Measurements from ENCODE around the gene STEEP1. TPM values are rescaled to one million over a fixed set of nuclear protein-coding genes. Genes with fewer than 3 reads are reported as not detected.

Gene STEEP1
- total and polyA plus RNA-seq, 10 of the 15 experiments (the other 5 are each of a cell fraction or from before 2014, with no cell fraction given): 15.1 to 53.8 (median 26.0) TPM

GRCh38 chrX:119488749-119489148, 76.5 kb downstream of the STEEP1 start:
- under 1% methylated on average over 8 of the region's 8 CpGs for WGBS (ENCODE audit: insufficient coverage, insufficient replicate concordance, low lambda C conversion rate, missing lambda C conversion rate)
- SMC1A ChIA-PET (ENCODE audit: uncharacterized antibody, unreplicated experiment): interaction anchor here (0.7 to 2.9 kb wide), 5 partner anchors 9 to 241 kb away, joined by 3 to 10 read pairs (median 7); no protein-coding TSS in a partner anchor
- in situ Hi-C loops (cut with MboI): no loop called here
- no peak overlapping the region for H3K4me3 ChIP-seq
- RAD21 ChIA-PET (ENCODE audit: unreplicated experiment): interaction anchor here (1.1 to 2.7 kb wide), 4 partner anchors 12 to 245 kb away, joined by 3 to 16 read pairs (median 4); no protein-coding TSS in a partner anchor
- no peak for FAIRE-seq
- H3K27me3 ChIP-seq (replicated peaks in 1 of 2; ENCODE audit: control insufficient read depth in 2 of 2, insufficient read depth in 2 of 2, low read length in 1 of 2): no peaks in the 10 kb centered on the region
- no peak overlapping the region for H2AFZ ChIP-seq (ENCODE audit: control insufficient read depth, low read depth, low read length)
- H3K27ac ChIP-seq (ENCODE audit: control insufficient read depth, insufficient read depth): no peak overlapping the region
- POLR2A ChIA-PET: no interaction called here
- no peak overlapping the region for H3K4me2 ChIP-seq (ENCODE audit: control insufficient read depth, insufficient read depth)
- H3K36me3 ChIP-seq (ENCODE audit: control insufficient read depth in 2 of 2, insufficient read depth in 2 of 2, low read length in 1 of 2): no peaks in the 10 kb centered on the region
- H3K79me2 ChIP-seq (ENCODE audit: control insufficient read depth, insufficient read depth, low read length): no peaks in the 10 kb centered on the region
- CTCF ChIA-PET: interaction anchor here (0.6 to 6.2 kb wide), 15 partner anchors 8 to 719 kb away, joined by 3 to 59 read pairs (median 3); no protein-coding TSS in a partner anchor
- no peak overlapping the region for H3K9ac ChIP-seq (ENCODE audit: control insufficient read depth, insufficient read depth, low read length)
- no peaks in the 10 kb centered on the region for H4K20me1 ChIP-seq (ENCODE audit: control insufficient read depth, insufficient read depth)
- peak; percentile 64 for ATAC-seq
- no peaks in the 10 kb centered on the region for H3K4me1 ChIP-seq (ENCODE audit: control insufficient read depth, insufficient read depth, low read length)
- no TSS peak for BruUV-seq (replicated peaks)
- DNase-seq (ENCODE audit: low read depth, low spot score): no peak
- intact Hi-C loops (cut with micrococcal nuclease; ENCODE audit: unreplicated experiment): loop anchor here (1.0 to 10.0 kb wide), 2 partner anchors 242 to 396 kb away; no protein-coding TSS in a partner anchor
- H3K9me3 ChIP-seq (replicated peaks; ENCODE audit: control insufficient read depth, insufficient read depth, low read length): no peaks in the 10 kb centered on the region
- TF ChIP-seq ZZZ3 (IDR thresholded peaks at IDR 0.05; ENCODE audit: control insufficient read depth, insufficient read length, low read depth): no peak
- no peak for TF ChIP-seq CEBPB (IDR thresholded peaks at IDR 0.05; ENCODE audit: borderline replicate concordance in 1 of 2, low read depth in 2 of 2, low read length in 2 of 2)
- no peak for TF ChIP-seq FOS (IDR thresholded peaks at IDR 0.05; ENCODE audit: borderline replicate concordance, extremely low read depth, insufficient read length)
- peak; percentile 54; the same call in 1 of the 2 replicates for TF ChIP-seq SMC3 (IDR thresholded peaks at IDR 0.05; ENCODE audit: borderline replicate concordance, low read length)
- TF ChIP-seq ZBTB33 (IDR thresholded peaks at IDR 0.05): no peak
- no peak for TF ChIP-seq STAT3 (IDR thresholded peaks at IDR 0.05; ENCODE audit: low read depth, low read length)
- no peak for TF ChIP-seq MXI1 (IDR thresholded peaks at IDR 0.05; ENCODE audit: low read depth, low read length)
- no peak for TF ChIP-seq KDM1A (IDR thresholded peaks at IDR 0.05; ENCODE audit: borderline replicate concordance)
- no peak for TF ChIP-seq PBX3 (IDR thresholded peaks at IDR 0.05; ENCODE audit: insufficient replicate concordance, low read depth, low read length)
- no peak for TF ChIP-seq E2F8 (IDR thresholded peaks at IDR 0.05; ENCODE audit: low read depth, partially characterized antibody)
- TF ChIP-seq, protein P1, sequence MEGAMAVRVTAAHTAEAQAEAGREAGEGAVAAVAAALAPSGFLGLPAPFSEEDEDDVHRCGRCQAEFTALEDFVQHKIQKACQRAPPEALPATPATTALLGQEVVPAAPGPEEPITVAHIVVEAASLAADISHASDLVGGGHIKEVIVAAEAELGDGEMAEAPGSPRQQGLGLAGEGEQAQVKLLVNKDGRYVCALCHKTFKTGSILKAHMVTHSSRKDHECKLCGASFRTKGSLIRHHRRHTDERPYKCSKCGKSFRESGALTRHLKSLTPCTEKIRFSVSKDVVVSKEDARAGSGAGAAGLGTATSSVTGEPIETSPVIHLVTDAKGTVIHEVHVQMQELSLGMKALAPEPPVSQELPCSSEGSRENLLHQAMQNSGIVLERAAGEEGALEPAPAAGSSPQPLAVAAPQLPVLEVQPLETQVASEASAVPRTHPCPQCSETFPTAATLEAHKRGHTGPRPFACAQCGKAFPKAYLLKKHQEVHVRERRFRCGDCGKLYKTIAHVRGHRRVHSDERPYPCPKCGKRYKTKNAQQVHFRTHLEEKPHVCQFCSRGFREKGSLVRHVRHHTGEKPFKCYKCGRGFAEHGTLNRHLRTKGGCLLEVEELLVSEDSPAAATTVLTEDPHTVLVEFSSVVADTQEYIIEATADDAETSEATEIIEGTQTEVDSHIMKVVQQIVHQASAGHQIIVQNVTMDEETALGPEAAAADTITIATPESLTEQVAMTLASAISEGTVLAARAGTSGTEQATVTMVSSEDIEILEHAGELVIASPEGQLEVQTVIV (IDR thresholded peaks at IDR 0.05; ENCODE audit: borderline replicate concordance, partially characterized antibody): no peak
- TF ChIP-seq BMI1 (IDR thresholded peaks at IDR 0.05; ENCODE audit: borderline replicate concordance): no peak
- TF ChIP-seq RAD51 (IDR thresholded peaks at IDR 0.05): no peak
- TF ChIP-seq CREB1 (IDR thresholded peaks at IDR 0.05; ENCODE audit: low read depth): no peak
- TF ChIP-seq DPF2 (IDR thresholded peaks at IDR 0.05): no peak
- TF ChIP-seq CBX3 (IDR thresholded peaks at IDR 0.05; ENCODE audit: borderline replicate concordance, low read depth): no peak
- TF ChIP-seq ZBED1 (IDR thresholded peaks at IDR 0.05; ENCODE audit: borderline replicate concordance): no peak

Measured in GM12878 (cell line).